Glutamatergic neuron (in vitro differentiated cells): ENCODE measurements around the gene PLXNA1. TPM values are rescaled to one million over a fixed set of nuclear protein-coding genes. Genes with fewer than 3 reads are reported as not detected.

Source experiments
- DNase-seq: peaks from one replicate; pipeline ENCODE4 v3.0.0; 2022
- H3K27ac Mint-ChIP-seq: one replicate; pipeline ENCODE4 v1.8.0; 2020; ENCODE audit warnings: mild to moderate bottlenecking, mixed read lengths, inconsistent platforms; ENCODE audit not compliant: unreplicated experiment
- H3K27me3 Mint-ChIP-seq: one replicate; pipeline ENCODE4 v1.8.0; 2020; ENCODE audit warnings: mild to moderate bottlenecking, moderate library complexity, mixed read lengths, inconsistent platforms; ENCODE audit not compliant: unreplicated experiment
- H3K36me3 Mint-ChIP-seq: one replicate; pipeline ENCODE4 v1.8.0; 2020; ENCODE audit warnings: mild to moderate bottlenecking, mixed read lengths, inconsistent platforms; ENCODE audit not compliant: unreplicated experiment
- H3K4me1 Mint-ChIP-seq: one replicate; pipeline ENCODE4 v1.8.0; 2020; ENCODE audit warnings: mild to moderate bottlenecking, low read depth, mixed read lengths, inconsistent platforms; ENCODE audit not compliant: unreplicated experiment
- H3K4me3 Mint-ChIP-seq: one replicate; pipeline ENCODE4 v1.8.0; 2020; ENCODE audit warnings: mild to moderate bottlenecking, mixed read lengths, inconsistent platforms; ENCODE audit not compliant: unreplicated experiment
- H3K9me3 Mint-ChIP-seq: one replicate; pipeline ENCODE4 v1.8.0; 2020; ENCODE audit warnings: mild to moderate bottlenecking, moderate library complexity, mixed read lengths, inconsistent platforms; ENCODE audit not compliant: unreplicated experiment
- total RNA-seq: library from RNA; stranded (reverse); fragmentation: NEBNext Ultra II Directional; extraction: Animal tissue kit (Norgen Biotek cat#: 25700); gene quantifications from one replicate; pipeline ENCODE4 v1.2.1, GENCODE V29; 2021; ENCODE audit not compliant: unreplicated experiment
- TF ChIP-seq, protein P1 (sequence below): fragments of 200-600 bp; sonication (generic); IDR thresholded peaks from one replicate; pipeline ENCODE4 v1.5.0; 2021; ENCODE audit not compliant: partially characterized antibody, unreplicated experiment

Gene PLXNA1
- total RNA-seq, 1 donor from 2014 or later = 110 TPM

- Mint-ChIP-seq H3K4me1 (peaks cover 10% of the 10 kb centered on the region), H3K36me3 (peaks cover 14% of the 10 kb centered on the region), H3K27me3 (no peaks in the 10 kb centered on the region), H3K4me3 (no peak overlapping the region), H3K9me3 (peaks cover 7% of the 10 kb centered on the region), H3K27ac (no peak overlapping the region)
- DNase-seq = no peak
- TF ChIP-seq, protein P1, sequence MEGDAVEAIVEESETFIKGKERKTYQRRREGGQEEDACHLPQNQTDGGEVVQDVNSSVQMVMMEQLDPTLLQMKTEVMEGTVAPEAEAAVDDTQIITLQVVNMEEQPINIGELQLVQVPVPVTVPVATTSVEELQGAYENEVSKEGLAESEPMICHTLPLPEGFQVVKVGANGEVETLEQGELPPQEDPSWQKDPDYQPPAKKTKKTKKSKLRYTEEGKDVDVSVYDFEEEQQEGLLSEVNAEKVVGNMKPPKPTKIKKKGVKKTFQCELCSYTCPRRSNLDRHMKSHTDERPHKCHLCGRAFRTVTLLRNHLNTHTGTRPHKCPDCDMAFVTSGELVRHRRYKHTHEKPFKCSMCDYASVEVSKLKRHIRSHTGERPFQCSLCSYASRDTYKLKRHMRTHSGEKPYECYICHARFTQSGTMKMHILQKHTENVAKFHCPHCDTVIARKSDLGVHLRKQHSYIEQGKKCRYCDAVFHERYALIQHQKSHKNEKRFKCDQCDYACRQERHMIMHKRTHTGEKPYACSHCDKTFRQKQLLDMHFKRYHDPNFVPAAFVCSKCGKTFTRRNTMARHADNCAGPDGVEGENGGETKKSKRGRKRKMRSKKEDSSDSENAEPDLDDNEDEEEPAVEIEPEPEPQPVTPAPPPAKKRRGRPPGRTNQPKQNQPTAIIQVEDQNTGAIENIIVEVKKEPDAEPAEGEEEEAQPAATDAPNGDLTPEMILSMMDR = no peak
These were observed 11.0 kb upstream of the PLXNA1 start for GRCh38 chr3:126971891-126972351.

GRCh38 chr3:126972866-126973265 lies 10.0 kb upstream of the PLXNA1 start:
- no peak for DNase-seq
- Mint-ChIP-seq H3K27me3 (no peaks in the 10 kb centered on the region), H3K27ac (no peak overlapping the region), H3K9me3 (peaks cover 7% of the 10 kb centered on the region), H3K4me1 (peaks cover 9% of the 10 kb centered on the region), H3K4me3 (no peak overlapping the region), H3K36me3 (peaks cover 14% of the 10 kb centered on the region)
- TF ChIP-seq, protein P1 = no peak

DNA sequence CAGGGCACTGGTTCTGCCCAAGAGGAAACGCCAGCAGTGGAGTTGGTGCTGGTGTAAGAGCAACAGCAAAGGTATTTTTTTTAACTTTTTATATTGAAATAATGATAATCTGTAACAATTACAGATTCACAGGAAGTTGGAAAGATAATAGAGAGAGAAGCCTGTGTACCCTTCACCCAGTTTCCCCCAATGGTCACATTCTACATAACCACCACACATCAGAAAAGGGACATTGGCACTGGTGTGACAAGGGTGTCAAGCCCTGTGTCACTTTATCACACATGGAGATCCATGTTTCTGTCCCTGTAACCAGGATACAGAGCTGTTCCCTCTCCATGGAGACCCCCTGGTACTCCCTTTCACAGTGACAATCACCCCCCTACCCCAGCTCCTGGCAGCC lies 9.1 kb upstream of the PLXNA1 start:
- TF ChIP-seq, protein P1 = no peak
- Mint-ChIP-seq H3K36me3 (peaks cover 14% of the 10 kb centered on the region), H3K27me3 (peaks cover 5% of the 10 kb centered on the region), H3K4me3 (no peak overlapping the region), H3K27ac (no peak overlapping the region), H3K9me3 (peaks cover 8% of the 10 kb centered on the region), H3K4me1 (peaks cover 4% of the 10 kb centered on the region)
- DNase-seq = no peak

DNA sequence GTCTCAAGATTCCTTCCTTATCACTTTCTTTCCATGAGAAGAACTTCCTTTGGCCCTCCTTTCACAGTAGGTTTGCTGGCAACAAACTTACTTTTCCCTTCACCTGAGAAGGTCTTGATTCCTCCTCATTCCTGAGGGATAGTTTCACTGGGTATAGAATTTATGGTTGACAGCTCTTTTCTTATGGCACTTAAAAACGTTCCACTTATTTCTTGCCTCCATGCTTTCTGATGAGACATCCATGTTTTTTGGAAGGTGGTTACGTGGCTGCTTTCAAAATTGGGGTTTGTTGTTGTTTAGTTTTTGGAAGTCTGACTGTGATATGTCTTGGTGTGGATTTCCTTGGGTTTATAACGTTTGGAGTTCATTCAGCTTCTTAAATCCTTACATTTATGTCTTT lies 8.2 kb upstream of the PLXNA1 start:
- H3K27ac Mint-ChIP-seq = no peak overlapping the region
- H3K27me3 Mint-ChIP-seq = peaks cover 5% of the 10 kb centered on the region
- peaks cover 2% of the 10 kb centered on the region for H3K4me1 Mint-ChIP-seq
- no peak overlapping the region for H3K4me3 Mint-ChIP-seq
- TF ChIP-seq, protein P1 = no peak
- DNase-seq = no peak
- peaks cover 14% of the 10 kb centered on the region for H3K36me3 Mint-ChIP-seq
- H3K9me3 Mint-ChIP-seq = peaks cover 9% of the 10 kb centered on the region

- no peak for DNase-seq
- no peak overlapping the region for H3K27ac Mint-ChIP-seq
- peaks cover 14% of the 10 kb centered on the region for H3K36me3 Mint-ChIP-seq
- H3K9me3 Mint-ChIP-seq = peaks cover 15% of the 10 kb centered on the region
- peaks cover 7% of the 10 kb centered on the region for H3K4me1 Mint-ChIP-seq
- TF ChIP-seq, protein P1 = no peak
- no peak overlapping the region for H3K4me3 Mint-ChIP-seq
- H3K27me3 Mint-ChIP-seq = peaks cover 9% of the 10 kb centered on the region
These were observed 6.0 kb upstream of the PLXNA1 start for GRCh38 chr3:126976906-126977305.
